ENCODE data around the gene CDCP1.

Gene CDCP1

GRCh38 chr3:45163481-45163880 lies 17.3 kb upstream of the CDCP1 start:
- DNase-seq (ENCODE audit: low spot score) = no peak
- ATAC-seq (ENCODE audit: low read depth) = no peak
- Histone ChIP-seq H3K27ac (ENCODE audit: poor library complexity, severe bottlenecking) (no peak overlapping the region), H3K27me3 (ENCODE audit: insufficient read depth, poor library complexity, severe bottlenecking) (no peaks in the 10 kb centered on the region), H3K9me3 (ENCODE audit: severe bottlenecking) (no peaks in the 10 kb centered on the region), H3K36me3 (ENCODE audit: low read depth) (no peaks in the 10 kb centered on the region), H3K4me3 (ENCODE audit: severe bottlenecking) (no peak overlapping the region), H3K4me1 (ENCODE audit: insufficient read depth, poor library complexity, severe bottlenecking) (peaks cover 28% of the 10 kb centered on the region)
- TF ChIP-seq, protein P1, sequence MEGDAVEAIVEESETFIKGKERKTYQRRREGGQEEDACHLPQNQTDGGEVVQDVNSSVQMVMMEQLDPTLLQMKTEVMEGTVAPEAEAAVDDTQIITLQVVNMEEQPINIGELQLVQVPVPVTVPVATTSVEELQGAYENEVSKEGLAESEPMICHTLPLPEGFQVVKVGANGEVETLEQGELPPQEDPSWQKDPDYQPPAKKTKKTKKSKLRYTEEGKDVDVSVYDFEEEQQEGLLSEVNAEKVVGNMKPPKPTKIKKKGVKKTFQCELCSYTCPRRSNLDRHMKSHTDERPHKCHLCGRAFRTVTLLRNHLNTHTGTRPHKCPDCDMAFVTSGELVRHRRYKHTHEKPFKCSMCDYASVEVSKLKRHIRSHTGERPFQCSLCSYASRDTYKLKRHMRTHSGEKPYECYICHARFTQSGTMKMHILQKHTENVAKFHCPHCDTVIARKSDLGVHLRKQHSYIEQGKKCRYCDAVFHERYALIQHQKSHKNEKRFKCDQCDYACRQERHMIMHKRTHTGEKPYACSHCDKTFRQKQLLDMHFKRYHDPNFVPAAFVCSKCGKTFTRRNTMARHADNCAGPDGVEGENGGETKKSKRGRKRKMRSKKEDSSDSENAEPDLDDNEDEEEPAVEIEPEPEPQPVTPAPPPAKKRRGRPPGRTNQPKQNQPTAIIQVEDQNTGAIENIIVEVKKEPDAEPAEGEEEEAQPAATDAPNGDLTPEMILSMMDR (IDR thresholded peaks at IDR 0.05; ENCODE audit: poor library complexity, severe bottlenecking) = no peak

- peak; percentile 94 for ATAC-seq (ENCODE audit: low read depth)
- Histone ChIP-seq H3K27ac (ENCODE audit: poor library complexity, severe bottlenecking) (peak overlapping the region; percentile 75), H3K4me1 (ENCODE audit: insufficient read depth, poor library complexity, severe bottlenecking) (peaks cover 18% of the 10 kb centered on the region), H3K27me3 (ENCODE audit: insufficient read depth, poor library complexity, severe bottlenecking) (no peaks in the 10 kb centered on the region), H3K4me3 (ENCODE audit: severe bottlenecking) (no peak overlapping the region), H3K9me3 (ENCODE audit: severe bottlenecking) (no peaks in the 10 kb centered on the region), H3K36me3 (ENCODE audit: low read depth) (no peaks in the 10 kb centered on the region)
- TF ChIP-seq, protein P1 (IDR thresholded peaks at IDR 0.05; ENCODE audit: poor library complexity, severe bottlenecking) = no peak
- peak; percentile 87 for DNase-seq (ENCODE audit: low spot score)
These were observed 8.5 kb upstream of the CDCP1 start for GRCh38 chr3:45154641-45155147.

GRCh38 chr3:45153658-45154437 lies 7.7 kb upstream of the CDCP1 start:
- DNase-seq (ENCODE audit: low spot score) (no peak), ATAC-seq (ENCODE audit: low read depth) (no peak)
- Histone ChIP-seq H3K36me3 (ENCODE audit: low read depth) (no peaks in the 10 kb centered on the region), H3K9me3 (ENCODE audit: severe bottlenecking) (no peaks in the 10 kb centered on the region), H3K4me1 (ENCODE audit: insufficient read depth, poor library complexity, severe bottlenecking) (peaks cover 18% of the 10 kb centered on the region), H3K27me3 (ENCODE audit: insufficient read depth, poor library complexity, severe bottlenecking) (no peaks in the 10 kb centered on the region), H3K27ac (ENCODE audit: poor library complexity, severe bottlenecking) (peak overlapping the region; percentile 75), H3K4me3 (ENCODE audit: severe bottlenecking) (no peak overlapping the region)
- TF ChIP-seq, protein P1 (IDR thresholded peaks at IDR 0.05; ENCODE audit: poor library complexity, severe bottlenecking) = no peak

DNA sequence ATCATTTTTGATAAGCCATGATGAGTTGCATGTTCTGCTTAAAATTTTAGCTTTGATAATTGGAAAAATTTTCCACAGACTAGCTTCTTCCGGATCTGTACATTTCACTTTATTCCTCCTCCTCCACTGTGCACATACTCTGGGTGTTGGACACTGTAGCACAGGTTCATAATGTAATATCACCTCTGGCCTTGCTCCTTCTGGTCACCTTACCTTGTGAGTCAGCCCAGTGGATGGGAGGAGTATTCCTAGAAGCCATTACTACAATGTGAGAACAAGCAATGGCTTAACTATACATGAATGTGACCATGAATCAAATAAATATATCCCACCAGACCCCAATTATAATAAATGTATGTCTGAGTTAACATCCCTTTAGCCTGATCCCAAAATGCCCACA lies 6.1 kb upstream of the CDCP1 start:
- TF ChIP-seq, protein P1 (IDR thresholded peaks at IDR 0.05; ENCODE audit: poor library complexity, severe bottlenecking) = no peak
- peaks cover 18% of the 10 kb centered on the region for H3K4me1 ChIP-seq (ENCODE audit: insufficient read depth, poor library complexity, severe bottlenecking)
- DNase-seq (ENCODE audit: low spot score) = no peak
- H3K27ac ChIP-seq (ENCODE audit: poor library complexity, severe bottlenecking) = no peak overlapping the region
- H3K9me3 ChIP-seq (ENCODE audit: severe bottlenecking) = no peaks in the 10 kb centered on the region
- no peak overlapping the region for H3K4me3 ChIP-seq (ENCODE audit: severe bottlenecking)
- no peaks in the 10 kb centered on the region for H3K36me3 ChIP-seq (ENCODE audit: low read depth)
- no peaks in the 10 kb centered on the region for H3K27me3 ChIP-seq (ENCODE audit: insufficient read depth, poor library complexity, severe bottlenecking)
- ATAC-seq (ENCODE audit: low read depth) = no peak

GRCh38 chr3:45151100-45151499 lies 4.9 kb upstream of the CDCP1 start:
- no peak for ATAC-seq (ENCODE audit: low read depth)
- no peak overlapping the region for H3K4me3 ChIP-seq (ENCODE audit: severe bottlenecking)
- TF ChIP-seq, protein P1 (IDR thresholded peaks at IDR 0.05; ENCODE audit: poor library complexity, severe bottlenecking) = no peak
- H3K27ac ChIP-seq (ENCODE audit: poor library complexity, severe bottlenecking) = no peak overlapping the region
- H3K9me3 ChIP-seq (ENCODE audit: severe bottlenecking) = no peaks in the 10 kb centered on the region
- peaks cover 18% of the 10 kb centered on the region for H3K4me1 ChIP-seq (ENCODE audit: insufficient read depth, poor library complexity, severe bottlenecking)
- no peaks in the 10 kb centered on the region for H3K36me3 ChIP-seq (ENCODE audit: low read depth)
- H3K27me3 ChIP-seq (ENCODE audit: insufficient read depth, poor library complexity, severe bottlenecking) = no peaks in the 10 kb centered on the region
- no peak for DNase-seq (ENCODE audit: low spot score)

Measured in RWPE2 (cell line).